Activated naive CD8-positive, alpha-beta T cell treated with anti-CD3 and anti-CD28 coated beads, Interleukin-2, amount 50 U/mL, for 16 hours (primary cell): Measurements from ENCODE around the gene LOXL1.

Experiments used
- DNase-seq: peaks from one replicate; pipeline ENCODE4 v3.0.0-alpha.2; 2020; ENCODE audit warnings: low read depth, low spot score

The LOXL1 gene

DNA sequence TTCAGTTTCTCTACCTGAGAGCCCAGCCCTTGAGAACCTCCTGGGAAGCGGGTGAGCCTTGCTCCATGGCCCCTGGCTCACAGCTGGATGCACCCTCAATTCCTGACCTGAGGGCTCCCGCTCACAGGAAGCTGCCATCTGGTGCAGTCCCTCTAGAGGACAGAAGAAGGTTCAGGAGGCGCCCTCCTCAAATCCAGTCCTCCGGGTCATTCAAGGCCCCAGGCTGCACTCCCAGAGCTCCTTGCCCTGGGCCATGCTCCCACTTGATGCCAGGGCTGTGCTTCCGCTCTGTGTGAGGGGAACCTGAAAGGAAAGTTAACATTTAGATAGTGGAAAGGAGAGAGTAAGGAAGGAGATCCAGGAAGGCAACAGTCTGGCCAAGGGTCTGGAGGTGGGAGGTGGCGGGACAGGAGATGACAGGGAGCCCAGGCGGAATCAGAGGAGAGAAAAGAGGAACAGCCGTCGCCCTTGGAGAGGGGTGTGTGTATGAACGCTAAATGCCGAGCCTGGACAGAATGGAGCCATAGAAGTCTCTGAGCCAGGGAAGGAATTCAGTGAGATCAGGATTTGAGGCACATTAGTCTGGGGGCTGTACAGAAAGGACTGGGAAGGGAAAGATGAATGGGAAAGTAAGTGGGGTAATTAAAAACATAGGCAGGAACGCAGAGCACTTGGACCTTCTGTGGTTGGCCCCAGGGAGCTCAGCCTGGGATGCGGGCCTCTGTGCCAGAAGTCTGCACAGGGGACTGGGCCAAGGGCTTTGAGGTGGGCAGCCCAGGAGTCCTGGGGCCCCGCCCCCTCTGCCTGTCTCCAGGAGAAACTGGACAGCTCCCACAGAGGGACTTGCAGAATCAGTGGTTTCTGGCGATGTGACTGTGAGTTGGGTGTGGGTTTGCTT, 26.8 kb upstream of the LOXL1 start:
- DNase-seq = no peak

DNA sequence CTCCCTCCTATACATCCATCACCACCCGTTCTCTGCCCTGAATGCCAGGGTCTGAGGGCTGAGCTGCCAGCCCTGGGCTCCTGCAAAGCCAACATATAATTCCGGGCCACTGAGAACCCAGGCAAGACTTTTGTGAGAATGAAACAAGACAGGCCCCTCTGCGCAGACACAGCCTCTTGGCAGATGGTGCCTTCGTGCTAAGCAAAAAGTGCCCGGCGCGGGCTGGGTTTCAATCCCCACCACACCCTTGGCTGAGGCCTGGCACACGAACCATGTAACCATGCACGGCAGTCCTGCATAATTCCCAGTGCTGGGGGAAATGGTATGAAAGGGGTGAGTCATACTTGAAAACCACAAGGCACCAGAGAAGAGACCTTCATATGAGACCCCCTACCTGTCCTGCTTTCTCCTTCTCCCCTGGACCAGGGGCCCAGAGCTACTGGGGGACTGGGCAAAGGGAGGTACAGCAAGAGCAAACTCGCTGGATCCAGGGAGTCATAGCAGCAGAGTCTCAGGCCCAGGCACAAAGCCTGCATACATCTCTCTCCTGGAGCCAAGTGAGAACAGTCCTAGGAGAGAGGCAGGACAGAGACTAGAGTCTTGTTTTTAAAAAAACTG, 26.1 kb upstream of the LOXL1 start:
- DNase-seq = no peak

DNA sequence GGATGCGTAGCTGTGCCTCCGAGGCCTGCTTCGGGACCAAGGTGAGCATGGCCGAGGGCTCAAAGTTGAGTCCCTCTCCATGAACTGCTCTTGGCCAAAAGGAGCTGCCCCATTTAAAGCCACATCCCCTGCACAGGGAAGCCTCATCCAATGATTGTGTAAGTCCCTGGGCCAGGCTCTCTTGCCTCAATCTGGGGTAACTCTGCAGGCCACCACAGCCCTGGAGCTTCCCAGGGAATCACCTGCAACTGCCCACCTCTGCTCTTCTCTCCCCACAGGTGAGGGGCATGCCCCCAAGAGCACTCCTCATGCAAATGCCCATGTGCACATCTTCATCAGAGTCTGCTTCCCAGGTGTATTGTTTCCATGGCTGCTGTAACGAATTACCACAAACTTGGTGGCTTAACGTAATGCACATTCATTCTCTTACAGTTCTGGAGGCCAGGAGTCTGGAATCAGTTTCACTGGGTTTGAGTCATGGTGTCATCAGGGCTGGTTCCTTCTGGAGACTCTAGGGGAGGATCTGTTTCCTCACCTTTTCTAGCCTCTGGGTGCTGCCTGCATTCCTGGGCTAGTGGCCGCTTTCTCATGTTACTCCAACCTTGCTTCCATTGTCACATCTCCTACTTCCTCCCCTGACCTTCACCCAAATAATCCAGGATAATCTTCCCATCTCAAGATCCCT, 25.0 kb upstream of the LOXL1 start:
- no peak for DNase-seq

DNA sequence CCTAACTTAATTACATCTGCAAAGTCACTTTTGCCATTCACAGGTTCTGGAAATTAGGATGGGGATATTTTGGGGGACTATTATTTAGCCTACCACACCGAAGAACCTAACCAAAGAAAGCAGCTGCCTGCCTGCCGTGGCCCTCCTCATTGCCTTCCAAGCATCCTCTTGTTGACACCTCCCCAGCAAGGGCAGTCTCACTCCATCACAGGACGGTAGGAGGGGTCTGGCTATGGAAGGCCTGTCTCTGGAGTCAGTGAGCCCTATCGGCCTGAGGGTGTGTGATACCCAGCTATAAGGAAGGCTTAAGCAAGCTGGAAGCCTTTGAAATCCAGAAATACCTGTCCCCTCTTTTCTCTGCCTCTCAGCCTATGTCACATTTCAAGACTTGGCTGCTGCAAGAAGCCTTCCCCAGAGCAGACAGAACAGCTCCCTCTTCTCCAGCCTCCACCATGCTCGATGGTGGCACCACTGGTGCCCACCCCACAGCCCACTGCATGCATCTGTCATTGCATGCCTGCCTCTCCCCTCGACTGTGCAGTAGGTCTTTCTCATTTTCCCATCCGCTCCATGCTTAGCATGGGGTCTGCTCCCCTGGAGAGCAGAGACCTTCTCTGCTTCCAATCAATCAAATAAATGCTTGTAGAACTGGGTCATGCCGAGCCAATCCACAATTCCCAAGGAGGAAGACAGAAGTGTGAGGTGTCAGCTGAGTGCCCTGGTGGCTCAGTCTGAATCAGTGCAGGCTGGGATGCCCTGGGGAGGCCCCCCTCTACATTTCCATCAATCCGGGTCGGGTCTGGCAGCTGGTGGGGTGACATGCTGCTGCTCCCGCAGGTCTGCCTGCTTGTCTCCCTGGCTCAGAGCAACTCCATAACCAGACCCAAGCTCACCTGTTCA, 23.9 kb upstream of the LOXL1 start:
- no peak for DNase-seq

DNA sequence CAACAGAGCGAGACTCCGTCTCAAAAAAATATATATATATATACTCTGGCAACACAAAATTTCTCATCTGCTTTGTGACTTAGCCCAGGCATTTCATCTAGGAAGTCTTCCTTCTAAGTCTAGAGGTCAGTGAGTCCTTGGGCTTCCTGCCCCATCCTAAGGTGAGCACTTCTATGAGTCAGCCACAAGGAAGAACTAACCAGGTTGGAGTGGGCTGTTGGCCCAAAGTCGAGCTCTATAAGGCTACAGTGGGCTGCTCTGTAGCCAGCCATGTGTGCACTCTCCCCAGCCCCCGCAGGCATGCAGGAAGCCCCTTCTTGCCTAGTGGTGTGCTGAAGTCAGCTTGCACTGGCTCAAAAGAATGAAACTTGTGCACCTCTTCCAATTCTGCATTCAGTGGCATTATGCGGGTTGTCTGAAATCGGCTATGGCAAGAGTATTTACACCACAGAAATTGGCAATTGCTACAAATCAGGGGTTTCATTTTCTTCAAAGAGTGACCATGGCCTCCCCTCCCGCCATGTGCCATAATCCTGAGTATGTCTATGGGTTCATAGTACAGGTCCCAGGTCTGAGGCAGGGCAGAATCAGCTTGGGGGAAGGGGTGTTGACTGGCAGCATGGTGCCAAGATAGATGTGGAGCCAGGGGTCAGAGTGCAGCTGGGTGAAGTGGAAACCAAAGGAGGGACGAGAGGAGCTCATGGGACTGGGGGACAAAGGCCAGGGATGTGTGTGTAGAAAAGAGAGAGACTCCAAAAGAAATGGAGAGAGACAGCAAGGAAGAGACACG, 22.0 kb upstream of the LOXL1 start:
- DNase-seq = no peak

DNA sequence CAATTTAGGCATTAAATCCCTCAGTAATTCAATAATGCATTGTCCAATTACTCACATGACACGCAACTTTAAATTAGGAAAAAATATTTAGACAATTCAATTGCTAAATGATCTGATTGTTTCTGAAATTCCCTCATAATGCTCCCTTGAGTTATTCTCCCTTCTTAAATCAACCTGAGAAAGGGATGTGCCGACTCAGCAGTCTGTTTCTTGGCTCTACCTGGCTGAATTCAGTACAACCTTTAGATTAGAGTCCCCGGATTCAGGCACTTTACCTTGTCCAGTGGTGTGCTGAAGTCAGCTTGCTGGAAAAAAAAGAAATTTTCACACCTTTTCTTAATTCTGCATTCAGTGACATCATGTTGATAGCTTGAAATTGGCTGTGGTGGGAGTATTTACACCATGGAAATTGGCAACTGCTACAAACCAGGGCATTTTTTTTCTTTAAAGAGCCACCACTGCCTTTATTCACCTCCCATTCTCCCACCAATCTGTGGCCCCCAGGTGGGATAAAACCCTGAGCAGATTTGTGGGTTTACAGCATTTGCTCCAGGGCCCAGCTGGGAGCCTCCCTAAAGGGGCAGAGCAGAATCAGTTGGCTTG, 20.9 kb upstream of the LOXL1 start:
- no peak for DNase-seq

DNA sequence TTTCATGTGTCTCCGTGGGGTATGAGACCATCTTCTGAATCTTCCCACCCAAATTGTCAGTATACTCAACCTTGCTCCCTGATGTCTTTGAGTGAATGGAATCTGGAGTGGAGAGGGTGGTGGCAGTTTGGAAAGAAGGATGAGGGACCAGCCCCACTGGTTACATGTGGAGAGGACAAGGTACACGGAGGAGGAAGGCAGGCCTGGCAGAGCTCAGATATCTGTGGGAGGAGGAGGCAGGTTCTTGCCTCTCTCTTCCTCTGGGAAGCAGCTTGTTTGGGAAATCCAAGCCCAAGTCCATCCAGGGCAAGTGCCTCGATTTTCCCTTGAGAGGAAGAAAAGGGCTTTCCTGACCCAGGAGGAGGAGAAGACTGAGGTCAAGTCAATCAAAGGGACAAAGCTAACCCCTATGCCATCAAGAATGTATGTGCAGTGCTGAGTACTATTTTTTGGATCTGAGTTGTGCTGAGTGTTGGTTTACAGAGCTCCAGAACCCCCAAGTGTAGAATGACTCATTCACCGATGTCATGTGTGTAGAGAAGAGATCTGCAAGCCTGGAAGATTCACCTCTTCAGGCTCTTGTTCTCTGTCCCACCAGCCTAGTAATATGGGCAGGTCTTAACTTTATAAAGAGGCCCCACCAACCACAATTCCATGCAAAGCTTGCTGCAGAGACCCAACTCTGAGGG, 19.8 kb upstream of the LOXL1 start:
- DNase-seq = no peak

DNA sequence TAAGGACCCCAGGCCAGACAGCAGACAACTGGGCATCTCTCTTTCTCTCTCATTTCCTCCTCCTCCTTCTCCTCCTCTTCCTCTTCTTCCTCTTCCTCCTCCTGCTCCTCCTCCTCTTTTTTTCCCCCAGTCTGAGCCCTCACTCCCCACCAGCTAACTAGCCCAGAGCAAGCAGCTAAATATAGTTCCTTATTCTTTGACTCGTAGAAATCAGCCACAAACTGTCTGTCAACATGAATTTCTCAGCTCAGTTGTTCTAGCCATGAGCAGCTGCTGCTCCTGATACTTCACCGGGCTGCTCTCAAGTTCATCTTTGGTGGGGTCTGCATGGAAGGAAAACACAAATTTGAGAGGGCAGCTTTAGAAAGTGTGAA, 19.2 kb upstream of the LOXL1 start:
- no peak for DNase-seq

DNA sequence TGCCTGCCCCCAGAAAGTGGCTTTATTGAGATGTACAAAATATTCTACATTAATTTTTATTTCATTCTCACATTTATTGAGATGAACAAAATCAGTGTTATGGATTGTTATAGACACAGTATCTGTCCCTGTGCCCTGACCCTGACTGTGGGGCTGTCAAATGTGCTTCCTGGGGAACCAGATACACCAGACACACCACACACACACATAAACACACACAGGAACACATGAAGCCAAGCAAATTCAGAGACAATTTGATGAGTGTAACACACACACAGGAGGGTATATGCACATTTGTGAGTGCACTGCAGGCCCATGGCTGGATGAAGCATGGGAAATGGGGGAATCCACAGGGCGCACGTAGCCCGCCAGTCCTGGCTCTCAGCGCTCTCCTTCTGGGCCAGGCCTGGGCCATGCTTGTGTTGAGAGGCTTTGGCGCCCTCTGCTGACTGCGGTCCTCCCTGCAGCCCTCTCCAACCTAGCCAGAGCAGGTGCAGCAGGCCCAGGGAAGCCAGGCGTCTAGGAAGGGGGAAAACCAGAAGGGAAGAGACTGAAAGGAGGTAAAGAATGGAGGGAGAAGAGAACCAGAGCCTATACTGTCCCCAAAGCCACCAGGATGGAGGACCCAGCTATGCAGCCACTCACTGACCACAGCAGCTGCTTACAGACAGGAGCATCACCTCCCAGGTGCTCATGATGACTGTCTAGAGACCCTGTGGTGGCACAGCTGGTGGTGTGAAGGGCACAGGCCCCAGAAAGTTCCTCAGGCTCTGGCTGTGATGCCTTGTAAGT, 18.0 kb upstream of the LOXL1 start:
- peak; percentile 32 for DNase-seq

DNA sequence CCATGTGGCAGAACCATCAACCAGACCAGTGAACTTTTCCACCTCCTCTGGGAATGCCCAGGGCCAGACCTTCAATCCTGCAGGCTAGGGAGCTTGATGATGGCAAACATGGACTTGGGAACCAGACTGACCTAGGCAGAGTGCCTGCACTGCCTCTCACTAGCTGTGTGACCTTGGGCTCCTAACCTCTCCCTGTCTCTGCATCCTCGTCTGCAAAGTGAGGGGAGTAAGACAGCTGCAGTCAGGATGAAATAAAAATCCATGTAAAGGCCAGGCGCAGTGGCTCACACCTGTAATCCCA, 17.5 kb upstream of the LOXL1 start:
- no peak for DNase-seq

DNA sequence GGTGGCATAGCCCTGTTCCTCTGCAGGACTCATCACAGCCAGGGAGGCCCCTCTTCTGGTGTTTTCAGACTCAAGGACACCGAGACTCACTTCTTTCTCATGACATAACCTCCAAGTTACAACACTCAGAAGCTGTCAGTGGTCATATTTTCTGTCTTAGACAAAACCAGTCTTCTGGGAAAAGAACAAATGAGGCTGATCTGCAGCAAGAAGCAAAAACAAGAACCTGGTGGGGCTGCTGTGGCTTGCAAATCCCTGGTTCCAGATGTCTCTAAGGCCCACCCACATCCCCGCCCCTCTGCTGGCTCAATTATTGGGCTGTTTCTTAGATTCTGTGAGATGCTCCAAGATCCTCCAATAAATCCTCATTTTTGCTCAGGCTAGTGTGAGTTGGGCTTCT, 16.6 kb upstream of the LOXL1 start:
- DNase-seq = no peak

DNA sequence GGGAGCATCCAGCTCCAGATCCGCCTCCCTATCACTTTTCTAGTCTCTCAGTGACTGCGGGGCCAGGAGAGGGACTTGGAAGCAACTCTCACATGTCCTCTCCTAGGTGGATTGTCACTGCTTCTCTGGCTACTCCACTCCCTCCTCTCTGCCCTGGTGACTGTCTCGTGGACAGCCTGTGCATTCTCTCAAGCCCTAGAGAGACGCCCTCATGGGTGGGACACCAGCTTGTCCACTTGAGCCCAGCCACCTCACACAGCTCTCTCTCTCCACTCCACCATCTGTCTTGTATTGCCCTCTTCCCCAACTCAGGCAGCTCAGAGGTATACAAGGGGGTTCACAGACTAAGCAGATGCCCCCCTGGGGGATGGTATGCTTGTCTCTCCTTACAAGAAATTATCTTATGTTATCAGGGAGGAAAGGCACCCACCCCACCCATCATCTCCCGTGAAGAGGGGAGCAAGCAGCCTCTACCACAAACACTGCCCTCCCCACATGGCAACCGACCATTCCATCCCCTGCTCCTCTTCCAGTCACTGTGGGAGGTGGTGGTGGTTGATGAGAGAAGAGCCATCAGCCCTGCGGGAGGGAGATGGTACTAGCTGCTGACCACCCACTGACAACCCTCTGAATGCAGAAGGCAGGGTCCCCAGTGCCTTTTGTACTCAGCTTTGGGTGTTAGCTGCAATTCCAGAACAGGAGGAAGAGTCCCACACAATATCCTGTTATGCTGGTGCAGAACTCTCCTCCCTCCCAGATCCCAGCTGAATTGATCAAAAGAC, 15.5 kb upstream of the LOXL1 start:
- DNase-seq = no peak

DNA sequence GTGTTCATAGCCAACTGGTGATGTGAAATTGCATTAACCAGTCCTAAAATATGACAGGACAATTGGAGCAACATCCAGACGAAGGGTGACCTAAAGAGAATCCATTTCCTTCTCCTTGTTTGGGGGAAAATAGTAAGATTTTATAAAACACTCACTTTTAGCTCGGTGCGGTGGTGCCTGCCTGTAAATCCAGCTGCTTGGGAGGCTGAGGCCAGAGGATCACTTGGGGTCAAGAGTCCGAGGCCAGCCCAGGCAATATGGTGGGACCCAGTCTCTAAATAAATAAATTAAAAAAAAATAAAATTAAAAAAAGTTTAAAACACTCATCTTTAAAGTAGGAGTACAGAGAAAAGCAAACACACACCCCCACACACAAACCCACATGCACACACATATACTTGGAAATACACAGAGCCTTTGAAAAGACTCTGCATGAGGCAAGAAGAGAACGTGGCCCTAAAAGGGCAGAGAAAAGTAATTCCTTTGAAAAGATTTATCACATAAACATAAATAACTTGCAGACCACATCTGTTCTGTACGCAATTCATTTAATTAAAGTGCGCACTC, 14.1 kb upstream of the LOXL1 start:
- no peak for DNase-seq

DNA sequence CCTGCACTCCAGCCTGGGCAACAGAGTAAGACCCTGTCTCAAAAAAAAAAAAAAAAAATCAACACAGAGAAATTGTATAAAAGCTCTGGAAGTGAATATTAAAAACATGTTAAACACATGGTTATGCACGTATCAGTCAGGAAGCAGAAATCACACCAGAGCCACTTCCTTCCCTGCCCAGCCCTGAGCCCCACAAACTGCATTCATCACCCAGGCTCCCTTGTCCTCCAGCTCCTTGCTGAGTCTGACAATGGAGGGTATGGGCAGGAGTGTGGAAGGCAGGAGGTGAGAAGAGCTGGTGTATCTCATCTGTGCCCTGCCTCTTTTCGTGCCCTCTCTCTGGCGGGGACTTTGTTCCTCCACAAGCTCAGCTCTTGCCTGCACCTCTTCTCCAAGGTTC, 12.1 kb upstream of the LOXL1 start:
- DNase-seq = no peak

DNA sequence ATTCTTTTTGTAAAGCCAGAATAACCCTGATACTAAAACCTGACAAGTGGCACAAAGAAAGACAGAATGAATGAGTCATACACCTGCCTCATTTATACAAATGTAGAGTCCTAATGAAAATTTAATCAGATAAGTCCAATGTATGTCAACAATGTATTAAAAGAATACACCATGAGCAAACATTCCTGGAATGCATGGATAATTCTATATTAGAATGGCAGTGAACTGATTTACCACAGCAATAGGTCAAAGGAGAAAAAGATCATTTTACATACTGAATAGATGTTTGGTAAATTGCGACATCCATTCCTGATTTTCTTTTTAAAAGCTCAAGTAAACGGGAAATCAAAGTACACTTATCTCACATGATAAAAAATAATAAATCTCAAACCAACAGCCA, 11.2 kb upstream of the LOXL1 start:
- DNase-seq = no peak

DNA sequence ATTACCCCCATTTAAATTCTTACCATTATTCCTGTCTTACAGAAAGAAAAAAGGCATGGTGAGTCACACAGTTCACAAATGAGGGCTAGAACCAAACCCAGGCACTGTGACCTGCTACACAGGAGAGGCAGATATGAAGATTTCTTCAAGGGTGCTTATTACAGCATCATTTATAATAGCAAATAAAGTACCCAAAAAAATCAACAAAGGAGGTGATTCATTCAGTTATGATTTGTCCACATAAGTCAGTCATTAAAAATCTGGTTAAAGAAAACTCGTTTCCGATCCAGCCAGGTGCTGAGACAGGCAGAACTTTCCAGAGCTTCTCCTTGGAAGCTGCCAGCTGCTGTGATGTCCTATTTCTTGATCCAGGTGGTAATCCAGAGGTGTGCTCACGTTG, 7.5 kb upstream of the LOXL1 start:
- DNase-seq = no peak

DNA sequence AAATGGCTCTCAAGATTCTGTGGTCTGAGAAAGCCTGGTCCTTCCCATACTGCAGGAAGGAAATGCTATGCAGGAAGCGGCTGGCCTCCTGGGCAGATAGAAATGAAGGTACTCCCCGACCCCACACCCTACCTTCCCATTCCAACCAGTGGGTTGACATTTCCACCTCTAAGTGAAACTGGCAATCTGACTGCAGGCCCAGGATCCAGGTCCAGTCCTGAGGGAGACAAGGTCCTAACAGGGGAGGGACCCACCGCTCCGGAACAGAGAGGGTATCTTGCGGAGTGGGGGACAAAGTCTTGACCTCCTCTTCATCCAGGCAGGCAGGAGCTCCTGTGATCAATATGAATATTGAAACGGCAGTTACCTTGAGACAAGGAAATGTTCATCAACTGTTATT, 6.6 kb upstream of the LOXL1 start:
- no peak for DNase-seq

DNA sequence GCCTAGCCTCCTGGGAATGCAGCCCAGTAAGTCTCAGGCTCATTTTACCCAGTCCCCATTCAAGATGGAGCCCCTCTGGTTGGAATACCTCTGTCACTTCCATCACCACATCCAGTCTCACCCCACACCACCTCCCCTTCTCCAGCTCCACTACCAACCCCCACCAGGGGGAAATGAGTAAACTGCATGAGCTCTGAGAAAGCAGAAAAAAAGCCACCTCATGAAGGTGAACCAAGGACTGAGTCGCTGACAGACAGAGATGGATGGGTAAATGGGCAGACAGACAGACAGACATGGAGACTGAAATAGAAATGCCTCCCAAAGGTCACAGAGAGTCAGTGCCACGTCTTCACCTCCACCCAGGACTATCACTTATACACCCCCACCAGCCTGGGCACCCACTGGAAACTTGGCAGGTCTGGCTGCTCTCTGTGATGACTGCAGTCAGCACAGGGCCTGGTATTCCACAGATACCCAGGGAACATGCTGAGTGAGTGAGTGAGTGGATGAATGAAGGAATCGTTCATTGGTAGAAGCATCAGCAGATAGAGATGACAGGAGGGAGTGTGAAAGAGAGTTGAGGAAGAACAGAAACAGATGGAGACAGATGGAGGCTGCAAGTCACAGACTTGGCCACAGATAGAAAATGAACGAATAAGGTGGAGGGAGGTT, 4.9 kb upstream of the LOXL1 start:
- DNase-seq = no peak
